ENCODE data around the gene TARBP1. TPM values are rescaled to one million over a fixed set of nuclear protein-coding genes. Genes with fewer than 3 reads are reported as not detected.
A peak's percentile ranks its signal among the peaks of the same experiment; 100 is the strongest.

The TARBP1 gene
- total and polyA plus RNA-seq, 2 of the 8 experiments (the other 6 are each of a cell fraction or from before 2014, with no cell fraction given) = 21.9 to 32.3 TPM

GRCh38 chr1:234484991-234485739 is 6.2 kb upstream of the TARBP1 start:
- Histone ChIP-seq H4K91ac (replicated peaks; ENCODE audit: insufficient read length, low read length) (no peak overlapping the region), H3K79me2 (ENCODE audit: control insufficient read depth in 1 of 2, insufficient read depth in 2 of 2, low read length in 2 of 2) (no peaks in the 10 kb centered on the region), H2AFZ (ENCODE audit: low read length) (no peak overlapping the region), H2BK12ac (ENCODE audit: low read depth, low read length) (no peak overlapping the region), H3K4me1 (replicated peaks in 1 of 4; ENCODE audit: control insufficient read depth in 3 of 4, insufficient read depth in 4 of 4, low read length in 3 of 4) (no peaks in the 10 kb centered on the region), H3K56ac (replicated peaks; ENCODE audit: insufficient read length, low read depth, low read length) (no peak overlapping the region), H3K9ac (replicated peaks in 1 of 4; ENCODE audit: extremely low read depth in 1 of 4, low read depth in 3 of 4, low read length in 3 of 4) (no peak overlapping the region), H2BK15ac (ENCODE audit: low read length) (no peak overlapping the region), H2BK20ac (ENCODE audit: low read length) (no peak overlapping the region), H2BK5ac (ENCODE audit: low read depth, low read length) (no peak overlapping the region), H4K5ac (ENCODE audit: insufficient read length, low read depth, low read length) (no peak overlapping the region), H4K20me1 (replicated peaks in 1 of 2; ENCODE audit: control insufficient read depth in 1 of 2, insufficient read depth in 2 of 2, low read length in 2 of 2) (no peaks in the 10 kb centered on the region), H3K23me2 (ENCODE audit: low read depth, low read length) (peaks cover 2% of the 10 kb centered on the region; the same call in 1 of the 2 replicates), H2BK120ac (replicated peaks; ENCODE audit: low read depth, low read length) (no peak overlapping the region), H3K23ac (ENCODE audit: insufficient read length) (no peak overlapping the region), H3K27me3 (replicated peaks in 1 of 4; ENCODE audit: control insufficient read depth in 3 of 4, extremely low read depth in 1 of 4, insufficient read depth in 3 of 4, low read length in 3 of 4) (peaks cover 0 to 9% (median 4%) of the 10 kb centered on the region in 4 experiments; a peak in 6 of 7 replicates), H3K14ac (ENCODE audit: insufficient read length) (no peak overlapping the region), H3K36me3 (ENCODE audit: control insufficient read depth in 2 of 4, insufficient read depth in 4 of 4, low read length in 3 of 4) (no peaks in the 10 kb centered on the region), H3K4ac (replicated peaks; ENCODE audit: insufficient read length, low read depth, low read length) (no peak overlapping the region), H4K8ac (ENCODE audit: extremely low read depth, insufficient read depth, low read length) (no peak overlapping the region), H2AK5ac (ENCODE audit: low read depth, low read length) (no peak overlapping the region), H3K27ac (ENCODE audit: low read depth, low read length) (no peak overlapping the region), H3K9me3 (ENCODE audit: insufficient read depth in 2 of 2, low read depth in 1 of 2, low read length in 1 of 2) (no peaks in the 10 kb centered on the region), H3K18ac (ENCODE audit: extremely low read depth, low read length) (no peak overlapping the region), H3K4me3 (ENCODE audit: extremely low read depth in 1 of 4, insufficient read depth in 2 of 4, low read depth in 3 of 4, low read length in 4 of 4) (no peak overlapping the region), H3K79me1 (ENCODE audit: low read depth, low read length) (no peaks in the 10 kb centered on the region), H3K4me2 (ENCODE audit: insufficient read depth in 1 of 2, low read depth in 2 of 2, low read length in 2 of 2) (no peak overlapping the region)
- WGBS, 2 experiments (ENCODE audit: extremely low coverage in 1 of 2, insufficient coverage in 1 of 2, insufficient read length in 1 of 2, insufficient replicate concordance in 2 of 2, low coverage in 1 of 2, low lambda C conversion rate in 2 of 2, missing lambda C conversion rate in 1 of 2) = 59% methylated on average over 17 of the region's 17 CpGs; no CpG with 5 or more reads in 1 of the 2 experiments
- CTCF ChIA-PET (ENCODE audit: partially characterized antibody) = interaction anchor here (0.5 to 3.6 kb wide), 6 partner anchors 14 to 160 kb away, joined by 3 to 9 read pairs (median 4); no protein-coding TSS in a partner anchor
- DNase-seq (ENCODE audit: low read depth in 1 of 2, low spot score in 2 of 2) (no peak), FAIRE-seq (no peak)
- TF ChIP-seq BCL11A (IDR thresholded peaks at IDR 0.05; ENCODE audit: low read depth in 2 of 2, low read length in 2 of 2) = no peak
- TF ChIP-seq POLR2AphosphoS5 (IDR thresholded peaks at IDR 0.05; ENCODE audit: low read depth, low read length) = peak; percentile 85
- peak; percentile 95 for TF ChIP-seq RXRA (IDR thresholded peaks at IDR 0.05; ENCODE audit: insufficient read depth, low read depth, low read length)
- POLR2A ChIA-PET (ENCODE audit: partially characterized antibody) = no interaction called here
